GM21447 (cell line): ENCODE measurements around the gene EXOC3L1.

Experiments
- ATAC-seq: cut with Tn5 transposase; IDR thresholded peaks from one replicate; pipeline ENCODE4 v1.9.1; 2021; ENCODE audit not compliant: unreplicated experiment

The EXOC3L1 gene

DNA sequence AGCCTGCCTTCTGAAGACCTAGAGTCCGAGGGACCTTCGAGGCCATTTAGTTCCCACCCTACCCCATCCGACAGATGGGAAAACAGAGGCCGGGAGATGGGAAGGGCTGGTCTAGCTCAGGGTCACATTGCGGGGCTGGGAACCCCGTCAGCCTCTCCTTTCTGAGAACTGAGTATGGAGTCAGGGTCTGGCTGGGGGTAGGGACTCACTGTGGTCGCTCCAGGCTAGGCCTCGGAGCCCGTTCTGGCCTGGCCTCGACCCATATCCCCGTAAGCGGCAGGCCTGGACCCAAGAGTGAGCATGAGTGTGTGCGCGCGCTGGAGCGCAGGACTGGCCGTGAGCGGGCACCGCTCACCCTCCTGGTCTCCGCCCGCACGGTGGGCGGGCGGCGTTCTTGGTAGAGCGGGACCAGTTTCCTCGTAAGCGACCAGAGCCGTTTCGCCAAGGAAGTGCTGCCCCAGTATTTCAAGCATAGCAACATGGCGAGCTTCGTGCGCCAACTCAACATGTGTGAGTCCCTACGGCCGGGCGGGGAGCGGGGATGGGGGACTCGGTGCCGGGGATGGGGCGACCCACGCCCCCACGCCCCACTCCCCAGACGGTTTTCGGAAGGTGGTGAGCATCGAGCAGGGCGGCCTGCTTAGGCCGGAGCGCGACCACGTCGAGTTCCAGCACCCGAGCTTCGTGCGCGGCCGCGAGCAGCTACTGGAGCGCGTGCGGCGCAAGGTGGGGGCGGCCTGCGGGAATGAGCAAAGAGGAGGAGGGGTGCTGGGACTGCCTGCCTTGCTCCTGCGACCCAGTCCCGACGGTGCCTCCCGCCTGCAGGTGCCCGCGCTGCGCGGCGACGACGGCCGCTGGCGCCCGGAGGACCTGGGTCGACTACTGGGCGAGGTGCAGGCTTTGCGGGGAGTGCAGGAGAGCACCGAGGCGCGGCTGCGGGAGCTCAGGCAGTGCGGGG is 24.5 kb downstream of the EXOC3L1 start:
- no peak for ATAC-seq

DNA sequence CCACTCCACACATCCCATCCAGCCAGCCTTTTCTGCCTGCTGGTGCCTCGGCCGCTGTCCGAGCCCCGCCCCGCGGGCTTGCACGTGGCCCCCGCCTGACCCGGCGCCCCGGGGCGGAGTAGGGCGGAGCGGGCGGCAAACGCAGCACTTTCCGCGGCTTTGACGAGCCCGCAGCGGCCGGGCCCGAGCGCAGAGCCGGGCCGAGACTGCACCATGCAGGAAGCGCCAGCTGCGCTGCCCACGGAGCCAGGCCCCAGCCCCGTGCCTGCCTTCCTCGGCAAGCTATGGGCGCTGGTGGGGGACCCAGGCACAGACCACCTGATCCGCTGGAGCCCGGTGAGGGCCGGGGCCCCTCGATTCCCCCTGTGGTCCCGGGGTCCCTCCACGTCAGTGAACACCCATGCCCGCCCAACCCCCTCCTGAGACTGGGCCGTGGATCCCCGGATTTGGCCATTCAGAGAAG is 25.3 kb downstream of the EXOC3L1 start, which contains the start of gene HSF4:
Gene HSF4, plus strand, starts transcription at position 147 of the 463 bp plus-strand sequence. Its CDS starts 67 bp downstream, at position 214.
- no peak for ATAC-seq

DNA sequence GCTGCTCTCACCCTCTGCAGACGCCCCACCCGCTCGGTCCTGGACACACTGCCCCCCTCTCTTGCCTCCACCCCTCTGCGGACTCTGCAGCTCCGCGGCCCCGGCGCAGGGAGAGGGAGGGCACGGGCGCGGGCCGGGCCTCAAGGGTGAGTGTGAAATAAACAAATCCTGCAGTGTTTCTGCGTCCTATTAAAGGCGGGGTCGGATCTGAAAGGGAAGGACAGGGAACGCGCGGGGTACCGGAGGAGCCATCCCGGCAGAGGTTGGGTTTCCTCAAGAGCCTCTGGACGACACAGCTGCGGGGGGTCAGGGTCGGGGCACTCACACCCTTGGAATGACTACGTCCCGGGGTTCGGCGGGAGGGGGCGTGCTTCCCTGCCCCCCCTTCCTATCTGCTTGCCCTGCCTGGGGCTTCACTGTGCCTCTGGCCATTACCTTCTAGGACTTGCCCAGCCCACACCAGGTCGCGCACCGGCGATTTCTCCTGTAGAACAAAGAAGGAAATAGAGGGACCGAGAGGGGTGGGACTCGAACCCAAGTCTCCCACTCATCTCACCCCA is 25.9 kb downstream of the EXOC3L1 start:
- ATAC-seq: no peak

DNA sequence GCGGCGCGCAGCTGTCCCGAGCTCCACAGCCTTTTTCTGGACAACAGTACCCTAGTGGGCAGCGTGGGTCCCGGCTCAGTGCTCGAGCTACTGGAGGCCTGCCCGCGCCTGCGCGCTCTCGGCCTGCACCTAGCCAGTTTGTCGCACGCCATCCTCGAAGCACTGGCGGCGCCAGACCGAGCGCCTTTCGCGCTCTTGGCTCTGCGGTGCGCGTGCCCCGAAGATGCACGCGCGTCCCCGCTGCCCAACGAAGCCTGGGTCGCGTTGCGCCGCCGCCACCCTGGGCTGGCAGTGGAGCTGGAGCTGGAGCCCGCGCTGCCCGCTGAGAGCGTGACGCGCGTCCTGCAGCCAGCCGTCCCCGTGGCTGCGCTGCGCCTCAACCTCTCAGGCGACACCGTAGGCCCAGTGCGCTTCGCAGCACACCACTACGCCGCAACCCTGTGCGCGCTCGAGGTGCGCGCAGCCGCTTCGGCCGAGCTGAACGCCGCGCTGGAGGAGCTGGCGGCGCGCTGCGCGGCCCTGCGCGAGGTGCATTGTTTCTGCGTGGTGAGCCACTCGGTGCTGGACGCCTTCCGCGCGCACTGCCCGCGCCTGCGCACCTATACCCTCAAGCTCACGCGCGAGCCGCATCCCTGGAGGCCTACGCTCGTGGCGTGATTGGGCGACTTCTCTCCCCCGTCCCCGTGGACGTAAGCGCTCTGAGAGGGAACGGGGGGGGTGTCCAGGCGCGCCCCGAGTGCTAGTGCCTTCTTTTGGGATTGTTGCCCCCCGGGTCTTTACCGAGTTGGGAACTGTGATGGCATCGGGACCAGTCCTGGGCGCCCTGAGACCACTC is 26.6 kb downstream of the EXOC3L1 start:
- no peak for ATAC-seq

DNA sequence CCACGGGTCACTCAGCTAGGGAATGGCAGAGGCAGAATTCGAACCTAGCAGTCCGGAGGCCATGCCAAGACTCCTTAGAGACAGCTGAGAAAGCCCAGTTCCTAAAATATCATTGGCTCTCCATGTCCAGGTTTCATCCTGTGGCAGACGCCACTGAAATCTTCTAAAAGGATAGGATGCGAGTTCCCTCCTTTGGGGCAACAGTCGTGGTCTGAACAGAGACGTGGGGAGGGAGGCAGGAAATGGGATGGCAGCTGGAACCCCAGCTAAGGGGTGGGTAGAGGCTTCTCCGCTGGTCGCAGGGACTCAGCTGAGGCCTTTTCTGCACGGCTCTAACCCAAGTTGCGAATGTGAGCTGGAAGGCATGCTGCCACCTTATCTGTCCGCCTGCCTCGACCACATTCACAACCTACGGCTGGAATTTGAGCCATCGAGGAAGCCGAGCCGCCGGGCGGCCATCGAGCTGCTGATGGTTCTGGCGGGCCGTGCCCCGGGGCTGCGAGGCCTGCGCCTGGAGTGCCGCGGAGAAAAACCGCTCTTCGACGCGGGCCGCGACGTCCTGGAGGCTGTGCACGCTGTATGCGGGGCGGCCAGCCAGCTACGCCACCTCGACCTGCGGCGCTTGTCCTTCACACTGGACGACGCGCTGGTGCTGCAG is 27.3 kb downstream of the EXOC3L1 start:
- no peak for ATAC-seq

DNA sequence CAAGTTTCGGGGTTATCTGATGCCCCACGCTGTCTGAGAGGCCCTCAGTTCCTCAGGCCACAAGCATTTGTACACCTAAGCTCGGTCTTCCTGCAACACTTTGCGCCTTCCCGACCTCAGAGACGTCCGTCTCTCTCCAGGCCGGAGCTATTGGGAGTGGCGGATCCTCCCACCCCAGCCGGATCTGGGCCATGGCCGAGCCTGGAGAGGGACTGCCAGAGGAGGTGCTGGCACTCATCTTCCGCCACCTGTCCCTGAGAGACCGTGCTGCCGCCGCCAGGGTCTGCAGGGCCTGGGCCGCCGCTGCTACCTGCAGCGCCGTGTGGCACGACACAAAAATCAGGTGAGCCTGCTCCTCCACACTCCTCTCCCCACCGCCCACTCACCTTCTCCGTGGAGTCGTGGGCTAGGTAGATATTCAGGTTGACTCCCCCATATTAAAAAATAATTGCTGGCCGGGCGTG is 28.3 kb downstream of the EXOC3L1 start:
- no peak for ATAC-seq

DNA sequence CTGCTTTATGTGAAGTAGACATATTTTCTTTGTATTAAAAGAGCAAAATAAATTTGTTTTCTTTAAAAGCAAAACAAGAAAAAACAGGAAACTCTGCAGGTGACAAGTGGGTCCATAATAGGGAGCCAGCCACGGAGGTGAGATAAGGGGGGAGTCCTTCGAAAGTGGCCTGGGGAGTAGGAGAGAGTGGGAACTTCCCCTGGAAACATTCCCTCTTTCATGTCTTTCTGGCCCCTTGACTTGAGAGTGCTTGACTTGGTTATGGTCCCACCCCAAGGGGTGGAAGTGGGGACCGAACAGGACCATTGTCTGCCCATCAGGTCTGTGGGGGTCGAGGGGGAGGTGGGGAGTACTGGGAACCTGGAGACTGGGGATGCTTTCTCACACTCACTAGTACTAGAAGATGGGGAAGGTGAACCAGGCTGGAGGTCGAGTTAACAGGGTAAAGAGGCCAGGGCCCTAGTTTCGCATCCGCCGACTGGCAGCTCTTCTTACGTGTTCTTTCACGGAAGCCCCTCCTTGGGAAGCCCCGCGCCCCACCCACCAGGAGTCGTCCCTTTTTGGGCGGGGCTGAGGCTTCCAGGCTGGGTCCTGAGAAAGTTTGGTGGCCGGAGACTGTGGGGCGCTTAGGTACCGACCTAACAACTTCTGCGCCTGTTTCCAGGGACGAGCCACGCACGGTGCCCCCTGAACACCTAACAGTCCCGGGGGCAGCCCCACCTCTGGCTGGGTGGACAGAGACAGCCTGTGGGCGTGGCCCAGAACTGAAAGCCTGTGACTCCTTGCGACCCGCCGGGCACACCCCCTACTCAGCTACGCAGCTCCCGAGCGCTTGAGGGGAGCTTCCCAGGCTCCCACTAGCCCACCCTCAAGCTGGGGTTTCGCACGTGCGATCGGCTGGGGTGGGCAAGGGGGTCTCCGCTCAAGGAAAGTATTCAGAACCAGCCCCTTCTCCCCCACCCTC is 31.0 kb downstream of the EXOC3L1 start:
- peak; percentile 43 for ATAC-seq

DNA sequence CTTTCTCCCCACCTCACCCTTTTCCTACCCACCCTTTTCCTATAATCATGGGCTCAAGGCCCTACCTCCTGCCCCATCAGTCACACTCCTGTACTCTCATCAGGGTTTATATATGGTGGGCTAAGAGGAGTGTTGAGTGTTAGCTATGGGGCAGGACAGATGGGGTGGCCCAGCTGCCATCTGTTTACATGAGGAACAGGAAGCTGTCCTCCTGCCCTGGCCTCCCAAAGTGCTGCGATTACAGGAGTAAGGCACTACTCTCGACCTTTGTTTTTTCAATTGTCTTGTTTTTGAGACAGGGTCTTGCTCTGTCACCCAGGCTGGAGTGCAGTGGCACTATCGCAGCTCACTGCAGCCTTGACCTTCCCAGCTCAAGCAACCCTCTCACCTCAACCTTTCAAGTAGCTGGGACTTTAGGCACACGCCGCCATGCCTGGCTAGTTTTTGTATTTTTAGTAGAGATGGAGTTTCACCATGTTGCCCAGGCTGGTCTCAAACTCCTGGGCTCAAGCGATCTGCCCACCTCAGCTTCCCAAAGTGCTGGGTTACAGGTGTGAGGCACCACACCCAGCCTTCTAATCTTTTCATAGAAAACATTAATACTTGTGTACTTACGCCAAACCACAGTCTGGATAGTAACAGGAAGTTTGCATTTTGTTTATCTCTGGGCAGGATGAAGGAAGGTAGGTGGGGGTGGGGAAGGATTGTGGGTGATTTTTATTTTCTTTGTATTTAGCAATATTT is 31.9 kb downstream of the EXOC3L1 start:
- no peak for ATAC-seq

DNA sequence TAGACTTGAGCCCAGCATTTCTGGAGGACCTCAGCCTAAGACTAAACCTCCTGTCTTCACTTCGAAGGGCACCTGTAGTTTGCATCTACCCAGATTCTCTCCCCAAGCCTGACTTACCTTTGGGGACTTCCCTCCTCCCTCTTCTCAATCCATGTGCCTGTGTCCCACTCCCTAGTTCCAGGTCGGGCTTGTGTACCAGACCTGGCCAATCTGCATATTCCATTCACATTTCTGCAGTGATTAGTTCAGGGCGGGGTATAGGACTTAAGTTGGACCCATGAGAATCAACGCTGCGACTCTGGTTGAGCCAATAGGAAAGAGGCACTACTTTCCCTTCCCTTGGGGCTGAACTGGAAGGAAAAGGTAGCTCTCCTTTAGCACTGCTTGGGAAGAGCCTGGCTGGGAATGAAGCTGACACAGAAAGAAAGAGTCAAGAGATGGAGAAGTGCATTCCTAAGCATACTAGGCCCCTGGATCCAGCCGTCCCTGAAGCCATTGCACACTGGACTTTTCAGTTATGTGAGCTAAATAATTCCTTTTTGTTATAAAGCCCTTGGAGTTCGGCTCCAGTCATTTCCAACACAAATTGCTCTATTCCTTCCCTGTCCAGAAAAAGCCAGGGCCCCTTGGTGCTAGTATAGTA is 32.7 kb downstream of the EXOC3L1 start:
- ATAC-seq: no peak

DNA sequence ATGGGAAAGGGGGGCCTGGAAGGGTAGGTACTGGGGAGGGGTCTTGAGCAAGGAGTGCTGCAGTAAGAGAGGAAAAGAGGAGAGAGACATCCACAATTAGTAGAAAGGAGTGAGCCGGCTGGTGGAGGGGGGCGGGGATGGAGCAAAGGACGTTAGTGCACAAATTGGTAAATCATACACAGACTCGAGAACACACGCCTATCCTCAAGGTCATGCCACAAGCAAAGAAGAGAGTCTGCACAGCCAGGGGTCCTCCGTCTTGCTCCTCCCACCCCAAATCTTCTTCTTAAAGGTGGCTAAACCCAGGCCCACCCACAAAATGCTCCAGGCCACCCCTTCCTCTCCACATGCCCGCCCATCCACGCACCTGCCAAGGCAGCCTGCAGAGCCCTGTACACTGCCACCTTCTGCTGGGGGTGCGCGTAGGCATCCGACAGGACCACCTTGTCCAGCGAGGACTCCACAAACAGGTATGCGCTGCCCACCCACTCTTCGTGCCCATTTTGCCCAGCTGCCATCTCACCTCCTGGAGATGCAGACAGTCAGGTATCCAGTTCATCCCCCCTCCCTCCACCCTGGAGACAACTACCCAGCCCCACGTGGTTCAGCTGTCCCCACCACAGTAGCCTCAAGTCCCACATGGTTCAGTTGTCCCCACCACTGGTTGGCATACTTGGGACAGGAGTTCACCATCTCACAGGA is 33.6 kb downstream of the EXOC3L1 start:
- no peak for ATAC-seq

DNA sequence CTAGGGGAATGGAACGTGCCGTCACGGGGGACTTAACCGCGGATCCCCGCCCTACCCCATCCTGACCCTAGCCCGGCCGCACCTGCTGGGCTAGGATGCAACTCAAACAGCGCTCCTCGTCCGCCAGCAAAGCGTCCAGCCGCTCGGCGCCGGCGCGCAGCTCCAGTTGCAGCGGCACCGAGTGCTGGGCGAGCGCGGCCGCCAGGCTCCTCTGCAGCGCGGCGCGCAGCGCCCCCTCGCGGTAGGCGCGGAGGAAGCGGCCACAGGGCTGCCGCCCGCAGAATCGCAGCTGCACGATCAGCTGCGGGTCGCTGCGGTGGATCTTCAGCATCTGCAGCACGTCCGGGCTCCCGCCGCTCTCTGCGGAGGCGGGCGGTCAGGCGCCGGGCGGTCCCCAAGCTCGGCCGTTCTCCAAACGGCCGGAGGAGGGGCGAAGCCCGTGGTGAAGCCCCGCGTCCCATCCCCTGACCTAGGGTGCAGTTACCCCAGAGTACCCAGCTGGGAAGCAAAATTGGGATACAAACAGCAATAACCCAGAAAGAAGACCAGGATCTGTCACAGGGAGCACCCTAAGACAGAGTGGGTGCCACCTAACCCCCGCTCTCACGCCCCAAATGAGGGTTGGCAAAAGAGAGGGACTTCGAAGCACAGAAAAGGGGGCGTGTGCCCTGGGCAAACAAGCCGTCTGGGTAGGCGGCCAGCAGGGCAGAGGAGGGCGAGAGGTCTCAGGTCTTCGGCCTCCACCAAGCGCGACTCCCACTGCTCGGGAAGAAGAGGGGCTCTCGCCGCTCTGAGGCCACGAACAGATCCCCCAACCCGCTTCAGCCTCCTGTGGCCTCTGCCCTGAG is 34.4 kb downstream of the EXOC3L1 start:
- no peak for ATAC-seq

DNA sequence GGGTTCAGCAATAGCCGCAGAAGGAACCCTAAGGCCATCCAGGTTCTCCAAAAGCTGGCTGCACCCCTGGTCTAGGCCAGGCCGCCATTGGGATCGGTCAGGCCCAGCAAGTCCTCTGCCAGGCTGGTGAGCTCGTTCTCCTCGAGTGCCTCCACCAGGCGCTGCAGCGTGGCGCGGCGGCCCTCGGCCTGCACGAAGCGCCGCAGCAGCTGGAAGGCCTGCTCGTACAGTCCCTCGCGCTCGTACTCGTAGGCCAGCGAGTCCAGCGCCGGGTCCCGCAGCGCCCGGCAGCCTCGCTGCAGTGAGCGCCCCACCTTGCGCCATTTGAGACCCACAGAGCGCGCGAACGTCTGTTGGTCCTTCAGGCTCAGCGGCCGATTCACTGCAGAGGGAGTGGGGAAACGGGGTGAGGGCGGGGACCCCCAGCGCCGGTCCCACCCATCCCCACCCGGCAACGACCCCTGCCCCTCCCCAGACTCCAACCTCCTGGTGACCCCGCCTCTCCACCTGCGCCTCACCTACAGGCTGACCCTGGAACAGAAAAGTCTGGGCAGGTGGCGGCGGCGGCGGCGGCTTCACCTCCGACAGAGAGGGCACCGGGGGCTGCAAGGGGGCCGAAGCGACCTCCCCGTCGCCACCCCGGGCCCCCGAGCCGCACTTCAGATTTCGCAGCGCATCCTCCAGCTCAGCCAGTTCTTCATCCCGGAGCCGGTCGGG is 35.2 kb downstream of the EXOC3L1 start:
- no peak for ATAC-seq

DNA sequence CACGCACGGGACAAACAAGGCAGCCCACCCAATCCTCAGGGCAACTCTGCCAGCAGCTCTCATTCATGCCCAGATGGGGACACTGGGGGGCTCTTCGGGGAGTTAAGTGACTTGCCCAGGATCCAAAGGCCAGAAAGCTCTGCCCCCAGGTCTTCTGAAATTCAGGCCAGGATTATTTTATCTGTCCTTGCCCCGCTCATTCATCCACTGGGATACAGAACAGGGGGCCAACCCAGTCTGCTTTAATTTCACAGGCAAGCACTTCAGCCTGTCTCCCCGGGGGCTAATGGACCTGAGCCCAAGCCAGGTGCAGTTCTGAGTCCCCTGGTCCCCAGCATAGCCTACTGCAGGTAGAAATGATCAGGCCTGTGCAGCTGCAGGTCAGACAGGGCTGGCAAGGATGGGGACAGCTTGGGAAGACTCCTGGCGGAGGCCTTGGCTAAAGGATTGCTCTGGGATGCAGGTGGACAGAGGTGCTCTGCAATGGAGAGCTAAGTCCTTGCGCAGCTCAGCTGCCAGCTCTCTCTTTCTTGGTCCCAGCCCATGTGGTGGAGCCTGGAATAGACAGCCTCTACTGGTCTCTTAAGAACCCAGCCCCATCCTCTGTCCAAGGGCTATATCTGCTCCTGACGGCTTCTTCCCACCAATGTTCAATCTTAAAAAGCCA is 38.4 kb downstream of the EXOC3L1 start:
- ATAC-seq: no peak

DNA sequence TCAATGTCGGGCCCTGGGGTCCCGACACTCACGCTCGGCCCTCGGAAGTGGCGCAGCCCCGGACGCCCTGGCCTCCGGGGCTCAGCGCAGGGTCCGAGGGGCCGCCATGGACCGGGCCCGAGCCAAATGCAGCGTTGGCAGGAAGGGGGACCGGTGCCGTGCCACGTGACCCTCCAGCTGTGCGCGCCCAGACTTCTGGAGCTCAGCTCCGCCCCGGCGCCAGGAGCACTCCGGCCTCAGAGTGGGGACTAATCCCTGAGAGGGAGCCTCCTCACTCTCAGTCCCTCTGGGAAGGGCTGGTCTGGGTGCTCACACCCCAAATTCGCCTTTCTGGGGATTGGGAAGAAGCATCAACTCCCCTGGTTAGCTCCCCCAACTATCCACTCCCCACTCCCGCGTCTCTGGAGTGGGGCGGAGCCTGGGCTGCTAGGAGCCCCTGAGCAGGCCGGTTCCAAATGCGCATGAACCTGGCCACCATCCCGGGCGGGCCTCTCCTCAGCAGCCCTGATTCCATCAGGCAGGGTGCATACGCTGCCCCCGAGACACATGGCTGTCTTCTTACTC is 39.0 kb downstream of the EXOC3L1 start, which contains the start of gene B3GNT9:
Gene B3GNT9, minus strand, starts transcription at position 166 of the 564 bp plus-strand sequence. CDS start 513 bp downstream, outside the sequence.
- ATAC-seq: peak; percentile 64
